ENCODE data around the gene HOOK2. TPM values are rescaled to one million over a fixed set of nuclear protein-coding genes. Genes with fewer than 3 reads are reported as not detected.

The HOOK2 gene
- total RNA-seq, 2 donors from 2014 or later = 11.4 to 12.2 TPM

- Histone ChIP-seq H3K4me3 (peak overlapping the region; percentile 64 to 83), H3K27me3 (no peaks in the 10 kb centered on the region), H3K36me3 (peaks cover 16% of the 10 kb centered on the region), H3K4me1 (peaks cover 0 to 40% of the 10 kb centered on the region in 2 donors), H3K9me3 (no peaks in the 10 kb centered on the region), H3K27ac (peak overlapping the region; percentile 97)
- no peak for DNase-seq (ENCODE audit: low spot score)
- no peak for TF ChIP-seq CTCF (IDR thresholded peaks at IDR 0.05)
Measured at GRCh38 chr19:12723381-12723640, 52.0 kb downstream of the HOOK2 start.

- no peak for TF ChIP-seq CTCF (IDR thresholded peaks at IDR 0.05)
- H3K4me1 ChIP-seq = peaks cover 0 to 40% of the 10 kb centered on the region in 2 donors
Measured at GRCh38 chr19:12722566-12723380, 52.6 kb downstream of the HOOK2 start.

GRCh38 chr19:12721656-12722565 is 53.4 kb downstream of the HOOK2 start:
- H3K27me3 ChIP-seq = no peaks in the 10 kb centered on the region
- H3K4me1 ChIP-seq = peaks cover 0 to 40% of the 10 kb centered on the region in 2 donors
- H3K4me3 ChIP-seq = peak overlapping the region; percentile 64 to 83
- DNase-seq (ENCODE audit: low spot score) = no peak
- peak overlapping the region; percentile 97 for H3K27ac ChIP-seq
- no peaks in the 10 kb centered on the region for H3K9me3 ChIP-seq
- H3K36me3 ChIP-seq = peaks cover 18% of the 10 kb centered on the region
- TF ChIP-seq CTCF (IDR thresholded peaks at IDR 0.05) = no peak

More at GRCh38 chr19:12722566-12723380, 52.6 kb downstream of the HOOK2 start:
- H3K27ac ChIP-seq = peak overlapping the region; percentile 97
- no peaks in the 10 kb centered on the region for H3K27me3 ChIP-seq
- peaks cover 13% of the 10 kb centered on the region for H3K36me3 ChIP-seq
- DNase-seq (ENCODE audit: low spot score) = peak; percentile 99
- H3K9me3 ChIP-seq = no peaks in the 10 kb centered on the region
- H3K4me3 ChIP-seq = peak overlapping the region; percentile 64 to 83

GRCh38 chr19:12720851-12721655 is 54.3 kb downstream of the HOOK2 start:
- H3K9me3 ChIP-seq = no peaks in the 10 kb centered on the region
- peak overlapping the region; percentile 97 for H3K27ac ChIP-seq
- DNase-seq (ENCODE audit: low spot score) = no peak
- peak overlapping the region; percentile 64 to 83 for H3K4me3 ChIP-seq
- H3K36me3 ChIP-seq = peaks cover 24% of the 10 kb centered on the region
- no peaks in the 10 kb centered on the region for H3K27me3 ChIP-seq
- H3K4me1 ChIP-seq = peaks cover 0 to 40% of the 10 kb centered on the region in 2 donors
- TF ChIP-seq CTCF (IDR thresholded peaks at IDR 0.05) = no peak

- peaks cover 0 to 40% of the 10 kb centered on the region in 2 donors for H3K4me1 ChIP-seq
- H3K36me3 ChIP-seq = peaks cover 31% of the 10 kb centered on the region
- no peak for DNase-seq (ENCODE audit: low spot score)
- H3K4me3 ChIP-seq = peak overlapping the region in 1 of 2 donors; percentile 83
- no peaks in the 10 kb centered on the region for H3K9me3 ChIP-seq
- H3K27ac ChIP-seq = peak overlapping the region in 1 of 2 donors; percentile 97
- no peaks in the 10 kb centered on the region for H3K27me3 ChIP-seq
- no peak for TF ChIP-seq CTCF (IDR thresholded peaks at IDR 0.05)
Measured at GRCh38 chr19:12720296-12720695, 55.1 kb downstream of the HOOK2 start.

All from right atrium auricular region (tissue), 2 donors.